K562 (cell line): ENCODE measurements around the gene CRX. TPM values are rescaled to one million over a fixed set of nuclear protein-coding genes. Genes with fewer than 3 reads are reported as not detected.

Source experiments
- ATAC-seq: fragments of 200-7000 bp; cut with Tn5 transposase; 3 replicates; pipeline ENCODE4 v1.9.1; 2020; ENCODE audit warnings: moderate library complexity
- BruUV-seq: library from RNA; stranded (reverse); fragments of 400-500 nt; replicated peaks from 2 replicates; lab custom pipeline; 2021; lab: Mats Ljungman, UMichigan
- CTCF ChIA-PET: fragments of 300-600 bp; formaldehyde crosslinking; extraction: SDS; loops from one replicate; lab custom pipeline; 2021; ENCODE audit warnings: low intra/inter-chr PET ratio; lab: Yijun Ruan, JAX
- POLR2A ChIA-PET: fragments of 300-600, 350-650 bp; sonication (Branson Sonifier 250); formaldehyde crosslinking; extraction: SDS; loops from one replicate; lab custom pipeline; 2021; ENCODE audit warnings: antibody characterized with exemption, inconsistent platforms; lab: Yijun Ruan, JAX
- DNase-seq, 4 experiments: peaks; one replicate each; pipeline versions ENCODE4 v3.0.0 to v3.0.0-alpha.2; 2011 to 2018; ENCODE audit warnings: low spot score in 3 of 4, mixed read lengths in 3 of 4; ENCODE audit errors: extremely low read depth in 1 of 4
- FAIRE-seq: peaks from 2 replicates; lab custom pipeline; 2011; peaks lifted over from hg19 to GRCh38; lab: Jason Lieb, UNC
- H2AFZ ChIP-seq: 2 replicates; pipeline ENCODE4 v1.6.0; 2011; ENCODE audit warnings: low read depth, low read length, control low read depth, inconsistent platforms
- H3K27ac ChIP-seq: fragments of 200-600 bp; 3 replicates; pipeline ENCODE4 v1.8.0; 2011; ENCODE audit warnings: low read depth, mild to moderate bottlenecking, control low read depth, inconsistent platforms, low read length, moderate library complexity, mixed read lengths; ENCODE audit errors: extremely low read depth
- H3K27me3 ChIP-seq, 2 experiments: fragments of 300-600 bp in 1 of 2; 2 replicates in 1 of 2; 3 replicates in 1 of 2; pipeline versions ENCODE4 v1.6.0 to v1.8.0; 2011; ENCODE audit warnings: inconsistent platforms in 2 of 2, low read length in 2 of 2, mild to moderate bottlenecking in 1 of 2, mixed read lengths in 1 of 2, moderate library complexity in 1 of 2; ENCODE audit not compliant: control insufficient read depth in 2 of 2, insufficient read depth in 2 of 2
- H3K36me3 ChIP-seq: fragments of 300-600 bp; 3 replicates; pipeline ENCODE4 v1.8.0; 2011; ENCODE audit warnings: mild to moderate bottlenecking, low read length, inconsistent platforms; ENCODE audit not compliant: control insufficient read depth, insufficient read depth
- H3K4me1 ChIP-seq, 2 experiments: fragments of 200-600 bp in 1 of 2; replicated peaks in 1 of 2; 2 replicates in 1 of 2; 3 replicates in 1 of 2; pipeline versions ENCODE4 v1.5.1 to v1.8.0; 2011; ENCODE audit warnings: inconsistent platforms in 2 of 2, low read length in 2 of 2, mild to moderate bottlenecking in 1 of 2, mixed read lengths in 1 of 2, moderate library complexity in 1 of 2; ENCODE audit not compliant: control insufficient read depth in 2 of 2, insufficient read depth in 2 of 2
- H3K4me2 ChIP-seq: 2 replicates; pipeline ENCODE4 v1.6.1; 2011; ENCODE audit warnings: low read length, control low read depth, inconsistent platforms, mixed read lengths; ENCODE audit not compliant: insufficient read depth
- H3K4me3 ChIP-seq: fragments of 200-600 bp; sonication (generic), shearing (Covaris generic); 2 replicates; pipeline ENCODE4 v1.5.1; 2016; ENCODE audit warnings: control low read depth, inconsistent platforms
- H3K79me2 ChIP-seq: fragments of 200-600 bp; 3 replicates; pipeline ENCODE4 v1.8.0; 2011; ENCODE audit warnings: low read length, inconsistent platforms; ENCODE audit not compliant: control insufficient read depth, insufficient read depth
- H3K9ac ChIP-seq, 2 experiments: 2 replicates each; pipeline versions ENCODE4 v1.6.0 to v1.6.1; 2011; ENCODE audit warnings: low read depth in 2 of 2, low read length in 2 of 2, control low read depth in 1 of 2, inconsistent platforms in 1 of 2, mild to moderate bottlenecking in 1 of 2, mixed read lengths in 1 of 2; ENCODE audit not compliant: insufficient read depth in 1 of 2
- H3K9me1 ChIP-seq: one replicate; pipeline ENCODE4 v1.6.0; 2011; ENCODE audit warnings: inconsistent platforms, mild to moderate bottlenecking, low read length, moderate library complexity; ENCODE audit not compliant: control insufficient read depth, insufficient read depth
- H3K9me3 ChIP-seq: replicated peaks from 2 replicates; pipeline ENCODE4 v1.5.1; 2011; ENCODE audit warnings: low read depth, low read length, inconsistent platforms; ENCODE audit not compliant: control insufficient read depth, insufficient read depth
- H4K20me1 ChIP-seq: replicated peaks from 2 replicates; pipeline ENCODE4 v1.6.1; 2011; ENCODE audit warnings: low read length, inconsistent platforms, mixed read lengths; ENCODE audit not compliant: control insufficient read depth, insufficient read depth
- ARHGAP35 ChIP-seq: fragments of 450-650 bp; IDR thresholded peaks from 2 replicates; pipeline ENCODE4 v1.6.1; 2018; ENCODE audit not compliant: partially characterized antibody
- BMI1 ChIP-seq: fragments of 150-350 bp; IDR thresholded peaks from 2 replicates; pipeline ENCODE4 v1.6.1; 2014; ENCODE audit warnings: low read length
- CAMTA2 ChIP-seq: fragments of 250-450 bp; sonication (Bioruptor Pico); conservative IDR thresholded peaks from 2 replicates; pipeline ENCODE4 v1.5.1; 2022
- CEBPB ChIP-seq: fragments of 450-650 bp; IDR thresholded peaks from 2 replicates; pipeline ENCODE4 v1.6.1; 2016; ENCODE audit warnings: missing genetic modification characterization, missing compliant biosample characterization
- HLTF ChIP-seq: fragments of 450-650 bp; IDR thresholded peaks from 2 replicates; pipeline ENCODE4 v1.6.1; 2016
- HNRNPL ChIP-seq: fragments of 200-400 bp; formaldehyde crosslinking; IDR thresholded peaks from 2 replicates; pipeline ENCODE4 v1.6.1; 2017; ENCODE audit warnings: low read depth, mild to moderate bottlenecking, low read length
- KAT8 ChIP-seq: fragments of 450-650 bp; IDR thresholded peaks from 2 replicates; pipeline ENCODE4 v1.6.1; 2016; ENCODE audit warnings: low read depth, mild to moderate bottlenecking
- NBN ChIP-seq: fragments of 450-650 bp; IDR thresholded peaks from 2 replicates; pipeline ENCODE4 v1.6.1; 2016; ENCODE audit warnings: low read depth, mild to moderate bottlenecking
- POLR2AphosphoS5 ChIP-seq: IDR thresholded peaks from 2 replicates; pipeline ENCODE4 v1.6.1; 2011; ENCODE audit warnings: mild to moderate bottlenecking, low read depth, low read length, moderate library complexity; ENCODE audit not compliant: control insufficient read depth, insufficient read depth
- POLR3G ChIP-seq: IDR thresholded peaks from 2 replicates; pipeline ENCODE4 v1.6.1; 2011; ENCODE audit not compliant: insufficient read length, insufficient replicate concordance; ENCODE audit errors: extremely low read depth
- TCF7 ChIP-seq: sonication (generic); IDR thresholded peaks from 2 replicates; pipeline ENCODE4 v1.6.1; 2016; ENCODE audit warnings: antibody characterized with exemption, borderline replicate concordance
- ZNF143 ChIP-seq: sonication (generic); formaldehyde crosslinking; IDR thresholded peaks from 2 replicates; pipeline ENCODE4 v1.9.0; 2022; ENCODE audit warnings: mild to moderate bottlenecking, missing genetic modification reagents
- ZNF311 ChIP-seq: fragments of 250-450 bp; sonication (Bioruptor Pico); IDR thresholded peaks from 2 replicates; pipeline ENCODE4 v1.4.0; 2020; ENCODE audit warnings: mild to moderate bottlenecking, moderate library complexity
- WGBS: fragments of 100-300 bp; shearing (Covaris generic); methylation state at CpG from one replicate; pipeline ENCODE4 v1.1.6; 2016; ENCODE audit warnings: low coverage, mixed read lengths; ENCODE audit not compliant: insufficient coverage; ENCODE audit errors: missing lambda C conversion rate; 5-methylcytosine and 5-hydroxymethylcytosine counted together
- in situ Hi-C: fragments of 300-500 bp; cut with MboI; formaldehyde crosslinking; loops from 4 replicates; pipeline ENCODE4 v1.15.0; 2018; ENCODE audit warnings: inconsistent platforms, mixed read lengths
- intact Hi-C: fragments of 100-400 bp; cut with micrococcal nuclease; formaldehyde crosslinking; loops from 2 replicates; pipeline ENCODE4 v1.14.2; 2022
- polyA plus RNA-seq, 8 experiments: library from polyadenylated mRNA; depleted of rRNA in 4 of 8; stranded (reverse) in 5 of 8; unstranded in 3 of 8; fragments of >200 nt; fragmentation: Nextera tagmentation in 2 of 8; fragmentation: Illumina TruSeq in 1 of 8; extraction: Ambion mirVana in 2 of 8; extraction: Trizol in 1 of 8; gene quantifications; 2 replicates each; pipeline versions ENCODE4 v1.2.1 to v1.2.3, GENCODE V29; 2011 to 2014; ENCODE audit warnings: inconsistent platforms in 1 of 8, missing spikeins in 1 of 8
- total RNA-seq, 7 experiments: library from RNA; depleted of rRNA in 6 of 7; stranded (reverse); fragments of >200 nt in 6 of 7; fragmentation: Illumina TruSeq in 2 of 7; extraction: Trizol in 2 of 7; gene quantifications; 2 replicates each; pipeline versions ENCODE4 v1.2.1 to v1.2.3, GENCODE V29; 2011 to 2021; ENCODE audit warnings: low replicate concordance in 1 of 7
- TF ChIP-seq, protein P1 (sequence below): fragments of 250-450 bp; sonication (Bioruptor Pico); IDR thresholded peaks from 2 replicates; pipeline ENCODE4 v1.8.0; 2022; ENCODE audit warnings: inconsistent platforms, mild to moderate bottlenecking, moderate library complexity, borderline replicate concordance
- TF ChIP-seq, protein P2 (sequence below): fragments of 250-450 bp; sonication (Bioruptor Pico); IDR thresholded peaks from 2 replicates; pipeline ENCODE4 v1.8.0; 2021; ENCODE audit warnings: mild to moderate bottlenecking, moderate library complexity
- TF ChIP-seq, protein P3 (sequence below): fragments of 250-450 bp; sonication (Bioruptor Pico); IDR thresholded peaks from 2 replicates; pipeline ENCODE4 v1.5.0; 2021

The CRX gene
- total and polyA plus RNA-seq, 9 of the 15 experiments (the other 6 are each of a cell fraction or from before 2014, with no cell fraction given), result 0.01 TPM; not detected in 8

DNA sequence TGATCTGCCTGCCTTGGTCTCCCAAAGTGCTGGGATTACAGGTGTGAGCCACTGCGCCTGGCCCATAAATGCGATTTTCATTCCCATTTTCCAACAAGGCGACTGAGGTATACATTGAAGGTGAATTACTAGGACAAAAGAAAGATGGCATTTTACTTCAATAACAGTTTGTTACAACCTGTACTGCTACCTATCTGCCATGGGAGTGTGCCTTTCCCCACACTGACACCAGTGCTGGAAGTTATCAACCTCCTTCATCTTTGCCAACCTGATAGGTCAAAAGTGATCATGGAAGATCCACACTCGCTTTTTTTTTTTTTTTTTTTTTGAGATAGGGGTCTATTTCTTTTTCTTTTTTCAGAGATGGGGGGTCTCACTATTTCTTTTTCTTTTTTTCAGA lies 11.0 kb downstream of the CRX start (continued):
- TF ChIP-seq, protein P1, sequence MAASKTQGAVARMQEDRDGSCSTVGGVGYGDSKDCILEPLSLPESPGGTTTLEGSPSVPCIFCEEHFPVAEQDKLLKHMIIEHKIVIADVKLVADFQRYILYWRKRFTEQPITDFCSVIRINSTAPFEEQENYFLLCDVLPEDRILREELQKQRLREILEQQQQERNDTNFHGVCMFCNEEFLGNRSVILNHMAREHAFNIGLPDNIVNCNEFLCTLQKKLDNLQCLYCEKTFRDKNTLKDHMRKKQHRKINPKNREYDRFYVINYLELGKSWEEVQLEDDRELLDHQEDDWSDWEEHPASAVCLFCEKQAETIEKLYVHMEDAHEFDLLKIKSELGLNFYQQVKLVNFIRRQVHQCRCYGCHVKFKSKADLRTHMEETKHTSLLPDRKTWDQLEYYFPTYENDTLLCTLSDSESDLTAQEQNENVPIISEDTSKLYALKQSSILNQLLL (CRISPR knock-in tag), result no peak
- TF ChIP-seq ZNF311 (CRISPR knock-in tag) (no peak), ARHGAP35 (no peak), BMI1 (no peak), HLTF (no peak), KAT8 (no peak)
- TF ChIP-seq, protein P2, sequence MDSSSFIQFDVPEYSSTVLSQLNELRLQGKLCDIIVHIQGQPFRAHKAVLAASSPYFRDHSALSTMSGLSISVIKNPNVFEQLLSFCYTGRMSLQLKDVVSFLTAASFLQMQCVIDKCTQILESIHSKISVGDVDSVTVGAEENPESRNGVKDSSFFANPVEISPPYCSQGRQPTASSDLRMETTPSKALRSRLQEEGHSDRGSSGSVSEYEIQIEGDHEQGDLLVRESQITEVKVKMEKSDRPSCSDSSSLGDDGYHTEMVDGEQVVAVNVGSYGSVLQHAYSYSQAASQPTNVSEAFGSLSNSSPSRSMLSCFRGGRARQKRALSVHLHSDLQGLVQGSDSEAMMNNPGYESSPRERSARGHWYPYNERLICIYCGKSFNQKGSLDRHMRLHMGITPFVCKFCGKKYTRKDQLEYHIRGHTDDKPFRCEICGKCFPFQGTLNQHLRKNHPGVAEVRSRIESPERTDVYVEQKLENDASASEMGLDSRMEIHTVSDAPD (CRISPR knock-in tag), result no peak

DNA sequence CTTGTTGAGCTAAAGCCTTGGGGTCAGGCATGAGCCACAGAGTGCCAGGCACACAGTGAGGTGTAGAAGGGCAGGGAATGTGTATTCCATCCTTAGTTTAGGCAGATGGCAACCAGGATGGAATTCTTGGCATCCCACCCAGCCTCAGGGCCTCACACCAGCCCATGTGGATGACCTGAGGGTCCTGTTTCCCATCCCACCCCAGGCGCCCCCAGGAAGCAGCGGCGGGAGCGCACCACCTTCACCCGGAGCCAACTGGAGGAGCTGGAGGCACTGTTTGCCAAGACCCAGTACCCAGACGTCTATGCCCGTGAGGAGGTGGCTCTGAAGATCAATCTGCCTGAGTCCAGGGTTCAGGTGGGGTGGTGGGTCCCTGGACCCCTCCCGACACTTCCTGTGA lies 14.3 kb downstream of the CRX start:
- Histone ChIP-seq H3K9ac (no peak overlapping the region), H3K27ac (no peak overlapping the region), H3K4me3 (no peak overlapping the region), H3K9me1 (no peaks in the 10 kb centered on the region), H3K4me1 (peaks cover 0 to 5% of the 10 kb centered on the region in 2 experiments; a peak in 1 of 5 replicates), H3K27me3 (peaks cover 2 to 5% of the 10 kb centered on the region in 2 experiments), H3K36me3 (no peaks in the 10 kb centered on the region), H3K4me2 (no peak overlapping the region), H2AFZ (no peak overlapping the region), H4K20me1 (no peaks in the 10 kb centered on the region), H3K9me3 (no peaks in the 10 kb centered on the region; the same call in 1 of the 2 replicates), H3K79me2 (no peaks in the 10 kb centered on the region)
- ChIA-PET CTCF (no interaction called here), POLR2A (no interaction called here)
- DNase-seq (no peak), ATAC-seq (no peak), FAIRE-seq (no peak)
- intact Hi-C loops, result no loop called here
- no TSS peak for BruUV-seq
- in situ Hi-C loops, result no loop called here
- 3% methylated on average over 7 of the region's 8 CpGs for WGBS
- TF ChIP-seq NBN, result no peak
- no peak for TF ChIP-seq CAMTA2 (CRISPR knock-in tag)
- TF ChIP-seq HNRNPL, result no peak
- no peak for TF ChIP-seq CEBPB (tag)
- no peak for TF ChIP-seq POLR3G
- no peak for TF ChIP-seq TCF7
- TF ChIP-seq POLR2AphosphoS5, result no peak
- TF ChIP-seq, protein P3, sequence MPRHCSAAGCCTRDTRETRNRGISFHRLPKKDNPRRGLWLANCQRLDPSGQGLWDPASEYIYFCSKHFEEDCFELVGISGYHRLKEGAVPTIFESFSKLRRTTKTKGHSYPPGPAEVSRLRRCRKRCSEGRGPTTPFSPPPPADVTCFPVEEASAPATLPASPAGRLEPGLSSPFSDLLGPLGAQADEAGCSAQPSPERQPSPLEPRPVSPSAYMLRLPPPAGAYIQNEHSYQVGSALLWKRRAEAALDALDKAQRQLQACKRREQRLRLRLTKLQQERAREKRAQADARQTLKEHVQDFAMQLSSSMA (CRISPR knock-in tag), result no peak
- TF ChIP-seq ZNF143, result no peak
